Renal cortical epithelial cell (primary cell): ENCODE measurements around the gene CACNA1C. TPM values are rescaled to one million over a fixed set of nuclear protein-coding genes. Genes with fewer than 3 reads are reported as not detected.

ENCODE experiments used
- DNase-seq: peaks from one replicate; pipeline ENCODE4 v3.0.0-alpha.2; 2011; ENCODE audit warnings: low read depth
- total RNA-seq: library from RNA; depleted of rRNA; stranded (reverse); fragments of >200 nt; gene quantifications from 2 replicates; pipeline ENCODE4 v1.2.3, GENCODE V29; 2014

The CACNA1C gene
- total RNA-seq, 1 donor from 2014 or later: 0.05 TPM

GRCh38 chr12:2387103-2387834 lies 334.5 kb downstream of the CACNA1C start:
- DNase-seq: no peak

GRCh38 chr12:2389079-2389790 lies 336.4 kb downstream of the CACNA1C start:
- DNase-seq: no peak

- DNase-seq: no peak
These were observed 337.3 kb downstream of the CACNA1C start for GRCh38 chr12:2390133-2390532.

GRCh38 chr12:2390850-2391390 lies 338.1 kb downstream of the CACNA1C start:
- no peak for DNase-seq

- DNase-seq: no peak
These were observed 339.0 kb downstream of the CACNA1C start for GRCh38 chr12:2391740-2392331.

- DNase-seq: no peak
These were observed 340.2 kb downstream of the CACNA1C start for GRCh38 chr12:2393016-2393415.

GRCh38 chr12:2393996-2394395 lies 341.2 kb downstream of the CACNA1C start:
- DNase-seq: no peak

GRCh38 chr12:2395354-2395977 lies 342.7 kb downstream of the CACNA1C start:
- DNase-seq: peak; percentile 12

- DNase-seq: no peak
These were observed 343.7 kb downstream of the CACNA1C start for GRCh38 chr12:2396448-2396871.

- no peak for DNase-seq
These were observed 344.7 kb downstream of the CACNA1C start for GRCh38 chr12:2397356-2398045.

- no peak for DNase-seq
These were observed 348.3 kb downstream of the CACNA1C start for GRCh38 chr12:2401040-2401439.

- no peak for DNase-seq
These were observed 349.3 kb downstream of the CACNA1C start for GRCh38 chr12:2402073-2402579.

GRCh38 chr12:2403221-2403976 lies 350.6 kb downstream of the CACNA1C start:
- no peak for DNase-seq

GRCh38 chr12:2405039-2405438 lies 352.3 kb downstream of the CACNA1C start:
- DNase-seq: no peak

GRCh38 chr12:2406903-2407302 lies 354.1 kb downstream of the CACNA1C start:
- no peak for DNase-seq

- no peak for DNase-seq
These were observed 355.5 kb downstream of the CACNA1C start for GRCh38 chr12:2408262-2408661.

- DNase-seq: no peak
These were observed 357.0 kb downstream of the CACNA1C start for GRCh38 chr12:2409656-2410265.

GRCh38 chr12:2410496-2410895 lies 357.7 kb downstream of the CACNA1C start:
- no peak for DNase-seq

GRCh38 chr12:2411011-2411410 lies 358.2 kb downstream of the CACNA1C start:
- no peak for DNase-seq
